Measurements from ENCODE around the gene TRAM2. TPM values are rescaled to one million over a fixed set of nuclear protein-coding genes. Genes with fewer than 3 reads are reported as not detected.

TRAM2 gene
- total and polyA plus RNA-seq, 10 of the 15 experiments (the other 5 are each of a cell fraction or from before 2014, with no cell fraction given): 2.5 to 15.0 (median 11.0) TPM

DNA sequence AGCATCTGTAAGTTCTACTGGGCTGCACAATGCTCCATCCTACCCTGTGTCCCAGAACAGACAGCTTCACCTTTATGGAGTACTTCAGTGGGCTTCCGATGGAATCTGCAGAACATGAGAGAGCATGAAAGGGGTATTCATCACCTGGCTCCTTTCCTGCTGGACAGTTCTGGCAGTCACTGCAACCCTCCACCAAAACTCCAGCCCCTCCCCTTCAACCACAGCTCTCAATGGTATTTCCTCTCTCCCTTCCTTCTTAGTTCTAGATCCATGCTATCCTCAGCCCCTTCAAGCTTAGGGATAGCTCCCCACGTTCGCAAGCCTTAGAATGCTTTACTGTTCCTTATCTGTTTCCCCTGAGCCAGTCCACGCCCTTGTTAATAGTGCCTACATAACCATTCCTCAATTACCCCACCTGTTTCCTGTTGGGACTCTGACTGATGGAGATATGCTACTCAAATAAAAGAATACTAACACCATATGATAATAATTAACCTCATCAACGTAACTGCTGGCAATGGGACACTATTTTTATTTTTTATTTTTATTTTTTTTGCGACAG, 26.8 kb downstream of the TRAM2 start (continued):
- TF ChIP-seq ZNF24 (IDR thresholded peaks at IDR 0.05) (no peak), DPF2 (IDR thresholded peaks at IDR 0.05) (no peak), POU2F2 (IDR thresholded peaks at IDR 0.05; ENCODE audit: borderline replicate concordance, low read depth, low read length) (no peak), ZSCAN29 (IDR thresholded peaks at IDR 0.05) (no peak), NFYA (IDR thresholded peaks at IDR 0.05; ENCODE audit: borderline replicate concordance, low read depth, low read length) (no peak), NFYB (IDR thresholded peaks at IDR 0.05; ENCODE audit: insufficient read depth, low read depth, low read length) (no peak), POLR2A (IDR thresholded peaks at IDR 0.05; ENCODE audit: low read depth, low read length) (no peak)
- TF ChIP-seq, protein P1, sequence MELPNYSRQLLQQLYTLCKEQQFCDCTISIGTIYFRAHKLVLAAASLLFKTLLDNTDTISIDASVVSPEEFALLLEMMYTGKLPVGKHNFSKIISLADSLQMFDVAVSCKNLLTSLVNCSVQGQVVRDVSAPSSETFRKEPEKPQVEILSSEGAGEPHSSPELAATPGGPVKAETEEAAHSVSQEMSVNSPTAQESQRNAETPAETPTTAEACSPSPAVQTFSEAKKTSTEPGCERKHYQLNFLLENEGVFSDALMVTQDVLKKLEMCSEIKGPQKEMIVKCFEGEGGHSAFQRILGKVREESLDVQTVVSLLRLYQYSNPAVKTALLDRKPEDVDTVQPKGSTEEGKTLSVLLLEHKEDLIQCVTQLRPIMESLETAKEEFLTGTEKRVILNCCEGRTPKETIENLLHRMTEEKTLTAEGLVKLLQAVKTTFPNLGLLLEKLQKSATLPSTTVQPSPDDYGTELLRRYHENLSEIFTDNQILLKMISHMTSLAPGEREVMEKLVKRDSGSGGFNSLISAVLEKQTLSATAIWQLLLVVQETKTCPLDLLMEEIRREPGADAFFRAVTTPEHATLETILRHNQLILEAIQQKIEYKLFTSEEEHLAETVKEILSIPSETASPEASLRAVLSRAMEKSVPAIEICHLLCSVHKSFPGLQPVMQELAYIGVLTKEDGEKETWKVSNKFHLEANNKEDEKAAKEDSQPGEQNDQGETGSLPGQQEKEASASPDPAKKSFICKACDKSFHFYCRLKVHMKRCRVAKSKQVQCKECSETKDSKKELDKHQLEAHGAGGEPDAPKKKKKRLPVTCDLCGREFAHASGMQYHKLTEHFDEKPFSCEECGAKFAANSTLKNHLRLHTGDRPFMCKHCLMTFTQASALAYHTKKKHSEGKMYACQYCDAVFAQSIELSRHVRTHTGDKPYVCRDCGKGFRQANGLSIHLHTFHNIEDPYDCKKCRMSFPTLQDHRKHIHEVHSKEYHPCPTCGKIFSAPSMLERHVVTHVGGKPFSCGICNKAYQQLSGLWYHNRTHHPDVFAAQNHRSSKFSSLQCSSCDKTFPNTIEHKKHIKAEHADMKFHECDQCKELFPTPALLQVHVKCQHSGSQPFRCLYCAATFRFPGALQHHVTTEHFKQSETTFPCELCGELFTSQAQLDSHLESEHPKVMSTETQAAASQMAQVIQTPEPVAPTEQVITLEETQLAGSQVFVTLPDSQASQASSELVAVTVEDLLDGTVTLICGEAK (IDR thresholded peaks at IDR 0.05; ENCODE audit: borderline replicate concordance): no peak
- TF ChIP-seq, protein P2, sequence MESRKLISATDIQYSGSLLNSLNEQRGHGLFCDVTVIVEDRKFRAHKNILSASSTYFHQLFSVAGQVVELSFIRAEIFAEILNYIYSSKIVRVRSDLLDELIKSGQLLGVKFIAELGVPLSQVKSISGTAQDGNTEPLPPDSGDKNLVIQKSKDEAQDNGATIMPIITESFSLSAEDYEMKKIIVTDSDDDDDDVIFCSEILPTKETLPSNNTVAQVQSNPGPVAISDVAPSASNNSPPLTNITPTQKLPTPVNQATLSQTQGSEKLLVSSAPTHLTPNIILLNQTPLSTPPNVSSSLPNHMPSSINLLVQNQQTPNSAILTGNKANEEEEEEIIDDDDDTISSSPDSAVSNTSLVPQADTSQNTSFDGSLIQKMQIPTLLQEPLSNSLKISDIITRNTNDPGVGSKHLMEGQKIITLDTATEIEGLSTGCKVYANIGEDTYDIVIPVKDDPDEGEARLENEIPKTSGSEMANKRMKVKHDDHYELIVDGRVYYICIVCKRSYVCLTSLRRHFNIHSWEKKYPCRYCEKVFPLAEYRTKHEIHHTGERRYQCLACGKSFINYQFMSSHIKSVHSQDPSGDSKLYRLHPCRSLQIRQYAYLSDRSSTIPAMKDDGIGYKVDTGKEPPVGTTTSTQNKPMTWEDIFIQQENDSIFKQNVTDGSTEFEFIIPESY (IDR thresholded peaks at IDR 0.05): no peak
